ENCODE measurements around the gene ATF7.

The ATF7 gene

DNA sequence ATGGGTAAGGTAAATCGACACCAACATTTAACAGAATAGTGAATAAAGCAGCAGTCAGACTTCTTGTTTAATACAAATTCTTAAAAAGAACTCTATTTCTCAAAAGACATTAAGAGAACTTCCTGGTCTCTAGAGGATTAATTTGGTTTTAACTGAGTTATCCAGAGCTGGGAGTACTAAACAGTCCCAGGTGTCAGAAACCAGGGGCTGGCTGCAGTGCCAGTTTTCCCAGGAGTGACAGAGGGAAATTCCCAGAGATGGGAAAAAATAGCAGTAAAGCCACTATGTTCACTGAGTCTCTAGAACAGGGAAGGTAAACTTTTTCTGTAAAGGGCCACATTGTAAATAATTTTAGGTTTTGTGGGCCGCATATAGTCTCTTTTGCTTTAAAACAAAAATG lies 40.9 kb upstream of the ATF7 start:
- ChIA-PET CTCF (interaction anchor here (1.2 kb wide), 1 partner anchor 9 kb away, joined by 3 read pairs; the partner anchor contains the start of gene ATP5MC2), POLR2A (interaction anchor here (1.2 kb wide), 2 partner anchors 8 kb away, joined by 4 to 5 read pairs; no protein-coding TSS in a partner anchor)
- peaks cover 72 to 79% of the 10 kb centered on the region in 2 experiments for H3K36me3 ChIP-seq (ENCODE audit: control insufficient read depth in 2 of 2, insufficient read depth in 1 of 2, low read length in 2 of 2)
- no peak for TF ChIP-seq ZNF830 (tag by site-specific recombination; IDR thresholded peaks at IDR 0.05; ENCODE audit: low read depth)
- no peak for TF ChIP-seq ZNF670 (tag by site-specific recombination; IDR thresholded peaks at IDR 0.05; ENCODE audit: low read depth)
- TF ChIP-seq GLIS1 (tag by site-specific recombination; IDR thresholded peaks at IDR 0.05): no peak
- no peak for TF ChIP-seq ZFP41 (tag by site-specific recombination; IDR thresholded peaks at IDR 0.05; ENCODE audit: borderline replicate concordance)
- TF ChIP-seq MYNN (tag by site-specific recombination; IDR thresholded peaks at IDR 0.05; ENCODE audit: borderline replicate concordance): no peak
- TF ChIP-seq, protein P1, sequence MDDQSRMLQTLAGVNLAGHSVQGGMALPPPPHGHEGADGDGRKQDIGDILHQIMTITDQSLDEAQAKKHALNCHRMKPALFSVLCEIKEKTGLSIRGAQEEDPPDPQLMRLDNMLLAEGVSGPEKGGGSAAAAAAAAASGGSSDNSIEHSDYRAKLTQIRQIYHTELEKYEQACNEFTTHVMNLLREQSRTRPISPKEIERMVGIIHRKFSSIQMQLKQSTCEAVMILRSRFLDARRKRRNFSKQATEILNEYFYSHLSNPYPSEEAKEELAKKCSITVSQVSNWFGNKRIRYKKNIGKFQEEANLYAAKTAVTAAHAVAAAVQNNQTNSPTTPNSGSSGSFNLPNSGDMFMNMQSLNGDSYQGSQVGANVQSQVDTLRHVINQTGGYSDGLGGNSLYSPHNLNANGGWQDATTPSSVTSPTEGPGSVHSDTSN (CRISPR knock-in tag; IDR thresholded peaks at IDR 0.05): no peak
- no peak for TF ChIP-seq EGR2 (tag by site-specific recombination; IDR thresholded peaks at IDR 0.05; ENCODE audit: low read depth)
- TF ChIP-seq ZFP3 (tag by site-specific recombination; IDR thresholded peaks at IDR 0.05; ENCODE audit: low read depth): no peak
- TF ChIP-seq SP3 (tag by site-specific recombination; IDR thresholded peaks at IDR 0.05): no peak
- TF ChIP-seq, protein P2, sequence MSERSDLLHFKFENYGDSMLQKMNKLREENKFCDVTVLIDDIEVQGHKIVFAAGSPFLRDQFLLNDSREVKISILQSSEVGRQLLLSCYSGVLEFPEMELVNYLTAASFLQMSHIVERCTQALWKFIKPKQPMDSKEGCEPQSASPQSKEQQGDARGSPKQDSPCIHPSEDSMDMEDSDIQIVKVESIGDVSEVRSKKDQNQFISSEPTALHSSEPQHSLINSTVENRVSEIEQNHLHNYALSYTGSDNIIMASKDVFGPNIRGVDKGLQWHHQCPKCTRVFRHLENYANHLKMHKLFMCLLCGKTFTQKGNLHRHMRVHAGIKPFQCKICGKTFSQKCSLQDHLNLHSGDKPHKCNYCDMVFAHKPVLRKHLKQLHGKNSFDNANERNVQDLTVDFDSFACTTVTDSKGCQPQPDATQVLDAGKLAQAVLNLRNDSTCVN (tag by site-specific recombination; optimal IDR thresholded peaks at IDR 0.05): no peak
- no peak for TF ChIP-seq ZSCAN23 (tag by site-specific recombination; IDR thresholded peaks at IDR 0.05)
- no peak for TF ChIP-seq MEIS1 (CRISPR knock-in tag; IDR thresholded peaks at IDR 0.05; ENCODE audit: borderline replicate concordance)
- no peak for TF ChIP-seq GLI2 (tag by site-specific recombination; IDR thresholded peaks at IDR 0.05; ENCODE audit: borderline replicate concordance, low read depth)
- TF ChIP-seq, protein P3, sequence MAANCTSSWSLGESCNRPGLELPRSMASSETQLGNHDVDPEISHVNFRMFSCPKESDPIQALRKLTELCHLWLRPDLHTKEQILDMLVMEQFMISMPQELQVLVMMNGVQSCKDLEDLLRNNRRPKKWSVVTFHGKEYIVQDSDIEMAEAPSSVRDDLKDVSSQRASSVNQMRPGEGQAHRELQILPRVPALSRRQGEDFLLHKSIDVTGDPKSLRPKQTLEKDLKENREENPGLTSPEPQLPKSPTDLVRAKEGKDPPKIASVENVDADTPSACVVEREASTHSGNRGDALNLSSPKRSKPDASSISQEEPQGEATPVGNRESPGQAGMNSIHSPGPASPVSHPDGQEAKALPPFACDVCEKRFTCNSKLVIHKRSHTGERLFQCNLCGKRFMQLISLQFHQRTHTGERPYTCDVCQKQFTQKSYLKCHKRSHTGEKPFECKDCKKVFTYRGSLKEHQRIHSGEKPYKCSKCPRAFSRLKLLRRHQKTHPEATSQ (tag by site-specific recombination; IDR thresholded peaks at IDR 0.05): no peak
- no peak for TF ChIP-seq ZNF560 (tag by site-specific recombination; IDR thresholded peaks at IDR 0.05; ENCODE audit: borderline replicate concordance)
- TF ChIP-seq ZNF366 (tag by site-specific recombination; conservative IDR thresholded peaks at IDR 0.05): no peak
- no peaks in the 10 kb centered on the region for H3K4me1 ChIP-seq (ENCODE audit: control insufficient read depth, insufficient read depth, low read length)
- no peaks in the 10 kb centered on the region for H3K9me3 ChIP-seq (ENCODE audit: control insufficient read depth, insufficient read depth, low read depth, low read length)
- H3K27ac ChIP-seq (ENCODE audit: extremely low read depth, low read depth, low read length): no peak overlapping the region
- no peak overlapping the region for H3K4me3 ChIP-seq (ENCODE audit: low read depth, low read length)

DNA sequence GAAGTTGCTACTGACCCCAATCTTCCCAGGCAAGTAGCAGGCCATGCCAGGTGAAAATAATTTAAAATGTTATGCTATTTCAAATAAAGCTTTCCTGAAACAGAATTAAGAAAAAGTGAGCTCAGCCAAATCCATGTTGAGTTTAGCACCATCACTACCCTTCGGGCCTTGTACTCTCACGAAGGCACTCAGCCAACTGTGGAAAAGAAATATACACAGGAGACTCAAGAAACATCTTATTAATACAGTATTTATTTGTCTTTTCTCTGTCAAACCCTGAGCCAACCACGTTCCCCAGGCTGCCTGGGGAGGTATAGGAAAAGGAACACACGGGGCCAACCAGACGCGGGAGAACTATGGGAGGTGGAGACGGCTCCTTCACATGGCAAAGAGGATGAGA lies 38.8 kb upstream of the ATF7 start:
- peak overlapping the region; percentile 36; the same call in 1 of the 2 replicates for H3K27ac ChIP-seq (ENCODE audit: extremely low read depth, low read depth, low read length)
- POLR2A ChIA-PET: no interaction called here
- peaks cover 4% of the 10 kb centered on the region for H3K4me1 ChIP-seq (ENCODE audit: control insufficient read depth, insufficient read depth, low read length)
- no peaks in the 10 kb centered on the region for H3K9me3 ChIP-seq (ENCODE audit: control insufficient read depth, insufficient read depth, low read depth, low read length)
- TF ChIP-seq ZNF544 (tag by site-specific recombination; IDR thresholded peaks at IDR 0.05): no peak
- no peak for TF ChIP-seq ZNF324 (tag by site-specific recombination; IDR thresholded peaks at IDR 0.05)
- no peak for TF ChIP-seq TSHZ1 (tag by site-specific recombination; IDR thresholded peaks at IDR 0.05; ENCODE audit: borderline replicate concordance)
- TF ChIP-seq GLI2 (tag by site-specific recombination; IDR thresholded peaks at IDR 0.05; ENCODE audit: borderline replicate concordance, low read depth): no peak
- TF ChIP-seq GLIS1 (tag by site-specific recombination; IDR thresholded peaks at IDR 0.05): no peak
- TF ChIP-seq ZNF239 (tag by site-specific recombination; IDR thresholded peaks at IDR 0.05): no peak
- TF ChIP-seq ZNF529 (tag by site-specific recombination; IDR thresholded peaks at IDR 0.05; ENCODE audit: insufficient replicate concordance): no peak
- no peak for TF ChIP-seq ZNF670 (tag by site-specific recombination; IDR thresholded peaks at IDR 0.05; ENCODE audit: low read depth)
- CTCF ChIA-PET: interaction anchor here (2.2 kb wide), 1 partner anchor 11 kb away, joined by 8 read pairs; the partner anchor contains the start of gene ATP5MC2
- H3K36me3 ChIP-seq (ENCODE audit: control insufficient read depth in 2 of 2, insufficient read depth in 1 of 2, low read length in 2 of 2): peaks cover 60% of the 10 kb centered on the region in 2 experiments
- no peak overlapping the region for H3K4me3 ChIP-seq (ENCODE audit: low read depth, low read length)

Data from HEK293 (cell line).